ENCODE results near the gene GJD4.

Gene GJD4

GRCh38 chr10:35605191-35605590 lies at the start of gene GJD4:
GJD4 (plus strand) TSS chr10:35605341; CDS start chr10:35605568, 227 bp downstream.
- H3K27me3 Mint-ChIP-seq (ENCODE audit: low read depth) = peaks cover 25% of the 10 kb centered on the region
- peaks cover 5% of the 10 kb centered on the region for H3K4me1 Mint-ChIP-seq (ENCODE audit: low read depth)
- H3K36me3 Mint-ChIP-seq (ENCODE audit: low read depth) = no peaks in the 10 kb centered on the region
- no peak for DNase-seq (ENCODE audit: low spot score)
- H3K27ac Mint-ChIP-seq = no peak within 1 kb of the TSS
- H3K4me3 Mint-ChIP-seq = no peak within 1 kb of the TSS
- H3K9me3 Mint-ChIP-seq = no peaks in the 10 kb centered on the region

GRCh38 chr10:35555962-35556930 lies 48.9 kb upstream of the GJD4 start:
- Mint-ChIP-seq H3K9me3 (no peaks in the 10 kb centered on the region), H3K36me3 (ENCODE audit: low read depth) (peaks cover 4% of the 10 kb centered on the region), H3K27me3 (ENCODE audit: low read depth) (no peaks in the 10 kb centered on the region), H3K27ac (no peak overlapping the region), H3K4me1 (ENCODE audit: low read depth) (no peaks in the 10 kb centered on the region), H3K4me3 (no peak overlapping the region)
- DNase-seq (ENCODE audit: low spot score) = no peak

GRCh38 chr10:35558276-35558675 lies 46.9 kb upstream of the GJD4 start:
- Mint-ChIP-seq H3K27ac (no peak overlapping the region), H3K4me1 (ENCODE audit: low read depth) (peaks cover 1% of the 10 kb centered on the region), H3K9me3 (no peaks in the 10 kb centered on the region), H3K27me3 (ENCODE audit: low read depth) (no peaks in the 10 kb centered on the region), H3K36me3 (ENCODE audit: low read depth) (peaks cover 6% of the 10 kb centered on the region), H3K4me3 (no peak overlapping the region)
- no peak for DNase-seq (ENCODE audit: low spot score)

- Mint-ChIP-seq H3K36me3 (ENCODE audit: low read depth) (peaks cover 7% of the 10 kb centered on the region), H3K9me3 (no peaks in the 10 kb centered on the region), H3K4me3 (no peak overlapping the region), H3K4me1 (ENCODE audit: low read depth) (peaks cover 3% of the 10 kb centered on the region), H3K27me3 (ENCODE audit: low read depth) (no peaks in the 10 kb centered on the region), H3K27ac (no peak overlapping the region)
- DNase-seq (ENCODE audit: low spot score) = no peak
Observed at GRCh38 chr10:35559416-35559815, 45.7 kb upstream of the GJD4 start.

- H3K27ac Mint-ChIP-seq = no peak overlapping the region
- peaks cover 3% of the 10 kb centered on the region for H3K4me1 Mint-ChIP-seq (ENCODE audit: low read depth)
- H3K9me3 Mint-ChIP-seq = no peaks in the 10 kb centered on the region
- no peak overlapping the region for H3K4me3 Mint-ChIP-seq
- DNase-seq (ENCODE audit: low spot score) = no peak
- H3K36me3 Mint-ChIP-seq (ENCODE audit: low read depth) = peaks cover 4% of the 10 kb centered on the region
- no peaks in the 10 kb centered on the region for H3K27me3 Mint-ChIP-seq (ENCODE audit: low read depth)
Observed at GRCh38 chr10:35561715-35562114, 43.4 kb upstream of the GJD4 start.

- DNase-seq (ENCODE audit: low spot score) = no peak
- Mint-ChIP-seq H3K4me1 (ENCODE audit: low read depth) (peaks cover 3% of the 10 kb centered on the region), H3K4me3 (no peak overlapping the region), H3K9me3 (no peaks in the 10 kb centered on the region), H3K36me3 (ENCODE audit: low read depth) (peaks cover 3% of the 10 kb centered on the region), H3K27ac (no peak overlapping the region), H3K27me3 (ENCODE audit: low read depth) (no peaks in the 10 kb centered on the region)
Observed at GRCh38 chr10:35562427-35562826, 42.7 kb upstream of the GJD4 start.

- no peaks in the 10 kb centered on the region for H3K27me3 Mint-ChIP-seq (ENCODE audit: low read depth)
- DNase-seq (ENCODE audit: low spot score) = peak; percentile 23
- H3K27ac Mint-ChIP-seq = no peak overlapping the region
- no peak overlapping the region for H3K4me3 Mint-ChIP-seq
- peaks cover 3% of the 10 kb centered on the region for H3K36me3 Mint-ChIP-seq (ENCODE audit: low read depth)
- peaks cover 3% of the 10 kb centered on the region for H3K4me1 Mint-ChIP-seq (ENCODE audit: low read depth)
- no peaks in the 10 kb centered on the region for H3K9me3 Mint-ChIP-seq
Observed at GRCh38 chr10:35563261-35563891, 41.8 kb upstream of the GJD4 start.

GRCh38 chr10:35564341-35564968 lies 40.7 kb upstream of the GJD4 start:
- no peak for DNase-seq (ENCODE audit: low spot score)
- Mint-ChIP-seq H3K27me3 (ENCODE audit: low read depth) (no peaks in the 10 kb centered on the region), H3K36me3 (ENCODE audit: low read depth) (peaks cover 5% of the 10 kb centered on the region), H3K9me3 (no peaks in the 10 kb centered on the region), H3K27ac (no peak overlapping the region), H3K4me3 (no peak overlapping the region), H3K4me1 (ENCODE audit: low read depth) (peaks cover 3% of the 10 kb centered on the region)

GRCh38 chr10:35565602-35566081 lies 39.5 kb upstream of the GJD4 start:
- peaks cover 3% of the 10 kb centered on the region for H3K4me1 Mint-ChIP-seq (ENCODE audit: low read depth)
- no peak for DNase-seq (ENCODE audit: low spot score)
- H3K4me3 Mint-ChIP-seq = no peak overlapping the region
- peaks cover 8% of the 10 kb centered on the region for H3K36me3 Mint-ChIP-seq (ENCODE audit: low read depth)
- H3K27ac Mint-ChIP-seq = peak overlapping the region; percentile 15
- H3K9me3 Mint-ChIP-seq = no peaks in the 10 kb centered on the region
- H3K27me3 Mint-ChIP-seq (ENCODE audit: low read depth) = no peaks in the 10 kb centered on the region

GRCh38 chr10:35567951-35568350 lies 37.2 kb upstream of the GJD4 start:
- Mint-ChIP-seq H3K4me1 (ENCODE audit: low read depth) (peaks cover 3% of the 10 kb centered on the region), H3K9me3 (no peaks in the 10 kb centered on the region), H3K27me3 (ENCODE audit: low read depth) (no peaks in the 10 kb centered on the region), H3K4me3 (no peak overlapping the region), H3K27ac (no peak overlapping the region), H3K36me3 (ENCODE audit: low read depth) (peaks cover 8% of the 10 kb centered on the region)
- no peak for DNase-seq (ENCODE audit: low spot score)

GRCh38 chr10:35568483-35569015 lies 36.6 kb upstream of the GJD4 start:
- H3K36me3 Mint-ChIP-seq (ENCODE audit: low read depth) = peaks cover 5% of the 10 kb centered on the region

GRCh38 chr10:35569111-35569707 lies 35.9 kb upstream of the GJD4 start:
- Mint-ChIP-seq H3K27ac (no peak overlapping the region), H3K9me3 (no peaks in the 10 kb centered on the region), H3K36me3 (ENCODE audit: low read depth) (peaks cover 5% of the 10 kb centered on the region), H3K4me3 (no peak overlapping the region), H3K27me3 (ENCODE audit: low read depth) (no peaks in the 10 kb centered on the region), H3K4me1 (ENCODE audit: low read depth) (no peaks in the 10 kb centered on the region)
- no peak for DNase-seq (ENCODE audit: low spot score)

More at GRCh38 chr10:35568483-35569015, 36.6 kb upstream of the GJD4 start:
- no peaks in the 10 kb centered on the region for H3K9me3 Mint-ChIP-seq
- no peaks in the 10 kb centered on the region for H3K27me3 Mint-ChIP-seq (ENCODE audit: low read depth)
- no peak overlapping the region for H3K4me3 Mint-ChIP-seq
- H3K27ac Mint-ChIP-seq = no peak overlapping the region
- DNase-seq (ENCODE audit: low spot score) = no peak
- H3K4me1 Mint-ChIP-seq (ENCODE audit: low read depth) = no peaks in the 10 kb centered on the region

GRCh38 chr10:35569836-35570235 lies 35.3 kb upstream of the GJD4 start:
- Mint-ChIP-seq H3K9me3 (no peaks in the 10 kb centered on the region), H3K4me3 (no peak overlapping the region), H3K27ac (no peak overlapping the region), H3K4me1 (ENCODE audit: low read depth) (no peaks in the 10 kb centered on the region), H3K36me3 (ENCODE audit: low read depth) (peaks cover 7% of the 10 kb centered on the region), H3K27me3 (ENCODE audit: low read depth) (no peaks in the 10 kb centered on the region)
- DNase-seq (ENCODE audit: low spot score) = no peak
